NT2/D1 (cell line): ENCODE results near the gene PLA2G2F.

Experiments
- DNase-seq: peaks from one replicate; pipeline ENCODE4 v3.0.0-alpha.2; 2011; ENCODE audit warnings: low read depth, low spot score
- H3K27me3 ChIP-seq: 2 replicates; pipeline ENCODE4 v1.6.0; 2011; ENCODE audit warnings: mild to moderate bottlenecking; ENCODE audit not compliant: insufficient read length, insufficient read depth
- H3K36me3 ChIP-seq: 2 replicates; pipeline ENCODE4 v1.6.1; 2011; ENCODE audit warnings: mild to moderate bottlenecking, low read length, mixed read lengths; ENCODE audit not compliant: insufficient read depth, insufficient read length
- H3K4me1 ChIP-seq: 2 replicates; pipeline ENCODE4 v1.5.1; 2011; ENCODE audit not compliant: insufficient read depth, insufficient read length
- H3K4me3 ChIP-seq: 2 replicates; pipeline ENCODE4 v1.5.1; 2011; ENCODE audit warnings: low read depth; ENCODE audit not compliant: insufficient read length
- H3K9ac ChIP-seq: 2 replicates; pipeline ENCODE4 v1.6.0; 2011; ENCODE audit warnings: low read depth; ENCODE audit not compliant: insufficient read length
- H3K9me3 ChIP-seq: 2 replicates; pipeline ENCODE4 v1.5.1; 2011; ENCODE audit warnings: mild to moderate bottlenecking, low read length; ENCODE audit not compliant: insufficient read depth
- SUZ12 ChIP-seq: IDR thresholded peaks from 2 replicates; pipeline ENCODE4 v1.6.1; 2011; ENCODE audit not compliant: insufficient read length, insufficient read depth; ENCODE audit errors: extremely low read depth
- YY1 ChIP-seq: IDR thresholded peaks from 2 replicates; pipeline ENCODE4 v1.6.1; 2011; ENCODE audit not compliant: insufficient read length, insufficient read depth
- ZNF274 ChIP-seq: IDR thresholded peaks from 2 replicates; pipeline ENCODE4 v1.6.1; 2011; ENCODE audit warnings: mild to moderate bottlenecking, low read depth, low read length

PLA2G2F gene

GRCh38 chr1:20189664-20190063 is 50.5 kb downstream of the PLA2G2F start:
- H3K4me1 ChIP-seq, result peaks cover 7% of the 10 kb centered on the region
- TF ChIP-seq SUZ12 (no peak), YY1 (no peak), ZNF274 (no peak)
- no peaks in the 10 kb centered on the region for H3K27me3 ChIP-seq
- no peak overlapping the region for H3K4me3 ChIP-seq
- no peak for DNase-seq
- no peaks in the 10 kb centered on the region for H3K36me3 ChIP-seq
- no peak overlapping the region for H3K9ac ChIP-seq
- H3K9me3 ChIP-seq, result no peaks in the 10 kb centered on the region

- DNase-seq, result no peak
- Histone ChIP-seq H3K36me3 (no peaks in the 10 kb centered on the region), H3K4me3 (no peak overlapping the region), H3K27me3 (no peaks in the 10 kb centered on the region), H3K9ac (no peak overlapping the region), H3K9me3 (no peaks in the 10 kb centered on the region), H3K4me1 (peaks cover 5% of the 10 kb centered on the region)
- TF ChIP-seq ZNF274 (no peak), YY1 (no peak), SUZ12 (no peak)
These were observed 51.4 kb downstream of the PLA2G2F start for GRCh38 chr1:20190256-20191160.

DNA sequence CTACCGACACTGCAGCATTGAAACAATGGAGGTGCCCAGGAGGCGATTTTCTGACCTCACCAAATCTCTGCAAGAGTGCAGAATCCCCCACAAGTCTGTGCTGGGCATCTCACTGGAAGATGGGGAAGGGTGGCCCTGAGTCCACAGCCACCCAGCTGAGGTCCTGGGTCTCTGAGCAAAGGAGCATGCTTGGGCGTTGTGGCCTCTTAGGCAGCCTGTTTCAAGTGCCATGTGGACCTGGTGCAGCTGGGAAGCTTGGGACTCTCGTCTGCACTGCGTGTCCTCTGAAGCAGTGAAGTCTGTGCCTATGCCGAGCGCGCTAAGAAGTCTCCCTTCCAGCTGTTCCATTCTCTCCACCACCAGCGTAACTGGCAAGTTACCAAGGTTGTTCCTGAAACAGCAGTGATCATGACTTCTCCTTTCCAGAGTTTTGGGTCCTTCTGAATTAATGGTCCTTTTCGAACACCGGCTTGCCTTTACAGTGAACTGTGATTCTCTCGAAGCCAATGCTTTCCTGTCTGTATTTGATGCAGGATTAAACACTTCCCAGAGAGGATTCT is 52.2 kb downstream of the PLA2G2F start:
- no peak overlapping the region for H3K4me3 ChIP-seq
- no peaks in the 10 kb centered on the region for H3K9me3 ChIP-seq
- H3K4me1 ChIP-seq, result peaks cover 5% of the 10 kb centered on the region
- H3K36me3 ChIP-seq, result no peaks in the 10 kb centered on the region
- no peak overlapping the region for H3K9ac ChIP-seq
- no peak for TF ChIP-seq ZNF274
- TF ChIP-seq SUZ12, result no peak
- TF ChIP-seq YY1, result no peak
- no peak for DNase-seq
- H3K27me3 ChIP-seq, result no peaks in the 10 kb centered on the region

GRCh38 chr1:20192364-20192763 is 53.2 kb downstream of the PLA2G2F start:
- Histone ChIP-seq H3K36me3 (no peaks in the 10 kb centered on the region), H3K9ac (no peak overlapping the region), H3K9me3 (no peaks in the 10 kb centered on the region), H3K4me1 (peaks cover under 1% of the 10 kb centered on the region), H3K4me3 (no peak overlapping the region), H3K27me3 (no peaks in the 10 kb centered on the region)
- DNase-seq, result no peak
- TF ChIP-seq YY1, result no peak
- no peak for TF ChIP-seq SUZ12
- no peak for TF ChIP-seq ZNF274

- H3K4me3 ChIP-seq, result no peak overlapping the region
- TF ChIP-seq YY1 (no peak), SUZ12 (no peak), ZNF274 (no peak)
- DNase-seq, result no peak
- peaks cover 2% of the 10 kb centered on the region for H3K4me1 ChIP-seq
- no peak overlapping the region for H3K9ac ChIP-seq
- no peaks in the 10 kb centered on the region for H3K27me3 ChIP-seq
- no peaks in the 10 kb centered on the region for H3K36me3 ChIP-seq
- no peaks in the 10 kb centered on the region for H3K9me3 ChIP-seq
These were observed 53.8 kb downstream of the PLA2G2F start for GRCh38 chr1:20192871-20193411.

GRCh38 chr1:20194224-20194623 is 55.1 kb downstream of the PLA2G2F start:
- Histone ChIP-seq H3K4me3 (no peak overlapping the region), H3K27me3 (no peaks in the 10 kb centered on the region), H3K9ac (no peak overlapping the region), H3K4me1 (peaks cover 2% of the 10 kb centered on the region), H3K9me3 (no peaks in the 10 kb centered on the region), H3K36me3 (no peaks in the 10 kb centered on the region)
- TF ChIP-seq SUZ12 (no peak), YY1 (no peak), ZNF274 (no peak)
- DNase-seq, result no peak
